ENCODE measurements around the gene NFIC.
"Not testable (repeated sequence)": the region's sequence is repeated elsewhere in the genome, so short reads cannot be mapped to it uniquely, and the experiment has no call there.

The NFIC gene

GRCh38 chr19:3375221-3376090, 9.1 kb downstream of the NFIC start:
- no peak for DNase-seq

GRCh38 chr19:3376091-3376455, 9.7 kb downstream of the NFIC start:
- not testable (repeated sequence) for DNase-seq

GRCh38 chr19:3378352-3379150, 12.2 kb downstream of the NFIC start:
- DNase-seq: no peak

GRCh38 chr19:3380829-3381228, 14.4 kb downstream of the NFIC start:
- no peak for DNase-seq

GRCh38 chr19:3381701-3382372, 15.5 kb downstream of the NFIC start:
- no peak for DNase-seq

- no peak for DNase-seq
Measured at GRCh38 chr19:3382460-3383100, 16.2 kb downstream of the NFIC start.

- no peak for DNase-seq
Measured at GRCh38 chr19:3383121-3383722, 16.8 kb downstream of the NFIC start.

- no peak for DNase-seq
Measured at GRCh38 chr19:3386447-3387234, 20.3 kb downstream of the NFIC start.

GRCh38 chr19:3387645-3388589, 21.5 kb downstream of the NFIC start:
- DNase-seq: no peak

- no peak for DNase-seq
Measured at GRCh38 chr19:3389446-3389778, 23.0 kb downstream of the NFIC start.

GRCh38 chr19:3389876-3390371, 23.5 kb downstream of the NFIC start:
- DNase-seq: no peak

GRCh38 chr19:3391911-3392310, 25.5 kb downstream of the NFIC start:
- not testable (repeated sequence) for DNase-seq

GRCh38 chr19:3392480-3392879, 26.1 kb downstream of the NFIC start:
- no peak for DNase-seq

GRCh38 chr19:3396881-3397265, 30.5 kb downstream of the NFIC start:
- DNase-seq: no peak

GRCh38 chr19:3397266-3398022, 31.1 kb downstream of the NFIC start:
- no peak for DNase-seq

GRCh38 chr19:3398114-3398899, 31.9 kb downstream of the NFIC start:
- no peak for DNase-seq

- DNase-seq: no peak
Measured at GRCh38 chr19:3398900-3399278, 32.5 kb downstream of the NFIC start.

- not testable (repeated sequence) for DNase-seq
Measured at GRCh38 chr19:3399311-3399710, 32.9 kb downstream of the NFIC start.
